SH-SY5Y (cell line): Measurements from ENCODE around the gene OR6S1.

ENCODE experiments used
- GATA2 ChIP-seq: IDR thresholded peaks from 2 replicates; pipeline ENCODE4 v1.6.1; 2011; ENCODE audit warnings: mild to moderate bottlenecking, low read depth, low read length
- GATA3 ChIP-seq: IDR thresholded peaks from 2 replicates; pipeline ENCODE4 v1.6.1; 2011; ENCODE audit warnings: low read depth, mild to moderate bottlenecking, low read length, moderate library complexity

DNA sequence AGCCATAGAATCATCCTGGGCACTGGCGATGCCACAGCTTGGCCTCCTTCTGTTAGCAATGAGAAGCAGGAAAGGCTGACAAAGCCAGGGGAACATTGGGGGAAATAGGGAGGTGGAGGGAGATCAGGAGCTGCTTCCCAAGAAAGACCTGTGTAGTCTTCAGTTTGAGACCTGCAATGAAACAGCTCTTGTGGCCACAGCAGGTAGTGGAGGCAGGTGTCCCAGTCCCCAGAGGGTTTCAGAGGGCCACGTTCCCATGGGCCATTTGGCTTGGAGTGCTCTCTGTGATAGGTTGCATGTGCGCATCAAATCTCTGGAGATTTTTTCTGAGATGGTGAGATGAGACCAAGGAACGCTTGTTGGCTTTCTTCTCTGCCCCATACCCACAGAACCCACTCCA, 14.4 kb upstream of the OR6S1 start:
- no peak for TF ChIP-seq GATA2
- TF ChIP-seq GATA3, result no peak
